Measurements from ENCODE around the gene TPRKB. TPM values are rescaled to one million over a fixed set of nuclear protein-coding genes. Genes with fewer than 3 reads are reported as not detected.

The TPRKB gene
- total RNA-seq, 1 donor from 2014 or later, result 157 TPM

- TF ChIP-seq EZH2 (IDR thresholded peaks at IDR 0.05), result no peak
- TF ChIP-seq, protein P1, sequence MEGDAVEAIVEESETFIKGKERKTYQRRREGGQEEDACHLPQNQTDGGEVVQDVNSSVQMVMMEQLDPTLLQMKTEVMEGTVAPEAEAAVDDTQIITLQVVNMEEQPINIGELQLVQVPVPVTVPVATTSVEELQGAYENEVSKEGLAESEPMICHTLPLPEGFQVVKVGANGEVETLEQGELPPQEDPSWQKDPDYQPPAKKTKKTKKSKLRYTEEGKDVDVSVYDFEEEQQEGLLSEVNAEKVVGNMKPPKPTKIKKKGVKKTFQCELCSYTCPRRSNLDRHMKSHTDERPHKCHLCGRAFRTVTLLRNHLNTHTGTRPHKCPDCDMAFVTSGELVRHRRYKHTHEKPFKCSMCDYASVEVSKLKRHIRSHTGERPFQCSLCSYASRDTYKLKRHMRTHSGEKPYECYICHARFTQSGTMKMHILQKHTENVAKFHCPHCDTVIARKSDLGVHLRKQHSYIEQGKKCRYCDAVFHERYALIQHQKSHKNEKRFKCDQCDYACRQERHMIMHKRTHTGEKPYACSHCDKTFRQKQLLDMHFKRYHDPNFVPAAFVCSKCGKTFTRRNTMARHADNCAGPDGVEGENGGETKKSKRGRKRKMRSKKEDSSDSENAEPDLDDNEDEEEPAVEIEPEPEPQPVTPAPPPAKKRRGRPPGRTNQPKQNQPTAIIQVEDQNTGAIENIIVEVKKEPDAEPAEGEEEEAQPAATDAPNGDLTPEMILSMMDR (IDR thresholded peaks at IDR 0.05), result no peak
- no peak for TF ChIP-seq EZH2phosphoT487 (IDR thresholded peaks at IDR 0.05)
- H3K27ac ChIP-seq, result no peak overlapping the region
- H4K20me1 ChIP-seq (ENCODE audit: low read depth), result peaks cover 5% of the 10 kb centered on the region
- Mint-ChIP-seq H3K4me1 (peaks cover 9% of the 10 kb centered on the region), H3K27ac (no peak overlapping the region), H3K9me3 (no peaks in the 10 kb centered on the region), H3K36me3 (peaks cover 8% of the 10 kb centered on the region), H3K4me3 (no peak overlapping the region), H3K27me3 (ENCODE audit: insufficient read depth, low read depth) (no peaks in the 10 kb centered on the region)
- H3K9ac ChIP-seq, result no peak overlapping the region
- no peak overlapping the region for H3K4me2 ChIP-seq
- DNase-seq (ENCODE audit: low spot score), result no peak
- peaks cover 8% of the 10 kb centered on the region for H3K36me3 ChIP-seq
- H3F3A ChIP-seq (ENCODE audit: low read depth), result no peaks in the 10 kb centered on the region
- peaks cover 22% of the 10 kb centered on the region for H3K79me2 ChIP-seq (ENCODE audit: low read depth)
- no peaks in the 10 kb centered on the region for H3K9me3 ChIP-seq (ENCODE audit: low read depth)
- no peak overlapping the region for H2AFZ ChIP-seq (replicated peaks)
- peaks cover 7% of the 10 kb centered on the region for H3K4me1 ChIP-seq
- H3K27me3 ChIP-seq, result no peaks in the 10 kb centered on the region
- no peak overlapping the region for H3K4me3 ChIP-seq
Measured at GRCh38 chr2:73776381-73776780, 39.2 kb upstream of the TPRKB start.

DNA sequence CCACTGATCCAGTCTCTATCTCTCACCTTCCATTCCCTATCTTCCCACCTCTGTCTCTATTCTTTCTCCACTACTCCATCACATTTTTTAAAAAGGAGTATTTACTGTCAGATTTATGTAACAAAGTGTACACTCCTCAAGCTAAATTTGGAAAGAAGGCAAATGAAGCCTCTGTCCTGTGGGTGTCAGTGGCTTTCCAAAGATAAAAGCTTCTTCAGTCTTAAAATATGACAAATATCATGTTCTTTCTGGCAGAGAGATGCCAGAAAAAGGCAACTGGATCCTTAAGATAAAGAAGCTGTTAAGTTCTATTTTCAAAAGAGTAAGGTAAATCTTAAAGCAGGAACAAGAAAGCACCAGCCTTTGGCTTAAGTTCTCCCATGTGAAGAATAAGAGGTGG, 35.7 kb upstream of the TPRKB start:
- Histone ChIP-seq H2AFZ (replicated peaks) (no peak overlapping the region), H3K9me3 (ENCODE audit: low read depth) (no peaks in the 10 kb centered on the region), H3K27me3 (no peaks in the 10 kb centered on the region), H4K20me1 (ENCODE audit: low read depth) (peaks cover 8% of the 10 kb centered on the region), H3K4me2 (no peak overlapping the region), H3K4me1 (no peaks in the 10 kb centered on the region), H3K4me3 (no peak overlapping the region), H3K27ac (no peak overlapping the region), H3F3A (ENCODE audit: low read depth) (no peaks in the 10 kb centered on the region), H3K79me2 (ENCODE audit: low read depth) (peaks cover 4% of the 10 kb centered on the region), H3K9ac (no peak overlapping the region), H3K36me3 (peaks cover 12% of the 10 kb centered on the region)
- TF ChIP-seq EZH2 (IDR thresholded peaks at IDR 0.05) (no peak), EZH2phosphoT487 (IDR thresholded peaks at IDR 0.05) (no peak)
- TF ChIP-seq, protein P1 (IDR thresholded peaks at IDR 0.05), result no peak
- no peaks in the 10 kb centered on the region for H3K9me3 Mint-ChIP-seq
- H3K4me3 Mint-ChIP-seq, result no peak overlapping the region
- no peak for DNase-seq (ENCODE audit: low spot score)
- H3K27ac Mint-ChIP-seq, result no peak overlapping the region
- H3K4me1 Mint-ChIP-seq, result no peaks in the 10 kb centered on the region
- no peaks in the 10 kb centered on the region for H3K27me3 Mint-ChIP-seq (ENCODE audit: insufficient read depth, low read depth)
- H3K36me3 Mint-ChIP-seq, result peaks cover 17% of the 10 kb centered on the region

- Histone ChIP-seq H3K36me3 (peaks cover 22% of the 10 kb centered on the region), H3K9me3 (ENCODE audit: low read depth) (no peaks in the 10 kb centered on the region), H3K27me3 (no peaks in the 10 kb centered on the region), H3K4me3 (no peak overlapping the region), H3K27ac (no peak overlapping the region), H3K79me2 (ENCODE audit: low read depth) (peaks cover 4% of the 10 kb centered on the region), H2AFZ (replicated peaks) (no peak overlapping the region), H3K9ac (no peak overlapping the region), H4K20me1 (ENCODE audit: low read depth) (peaks cover 12% of the 10 kb centered on the region), H3F3A (ENCODE audit: low read depth) (no peaks in the 10 kb centered on the region), H3K4me1 (no peaks in the 10 kb centered on the region), H3K4me2 (no peak overlapping the region)
- peaks cover 20% of the 10 kb centered on the region for H3K36me3 Mint-ChIP-seq
- no peak for DNase-seq (ENCODE audit: low spot score)
- H3K27ac Mint-ChIP-seq, result peak overlapping the region; percentile 5
- H3K4me1 Mint-ChIP-seq, result no peaks in the 10 kb centered on the region
- no peaks in the 10 kb centered on the region for H3K27me3 Mint-ChIP-seq (ENCODE audit: insufficient read depth, low read depth)
- no peak overlapping the region for H3K4me3 Mint-ChIP-seq
- TF ChIP-seq, protein P1 (IDR thresholded peaks at IDR 0.05), result no peak
- no peak for TF ChIP-seq EZH2 (IDR thresholded peaks at IDR 0.05)
- no peak for TF ChIP-seq EZH2phosphoT487 (IDR thresholded peaks at IDR 0.05)
- H3K9me3 Mint-ChIP-seq, result no peaks in the 10 kb centered on the region
Measured at GRCh38 chr2:73770725-73771124, 33.6 kb upstream of the TPRKB start.
